ENCODE measurements around the gene MT1X.
"Not testable (repeated sequence)": the region's sequence is repeated elsewhere in the genome, so short reads cannot be mapped to it uniquely, and the experiment has no call there.

Gene MT1X

DNA sequence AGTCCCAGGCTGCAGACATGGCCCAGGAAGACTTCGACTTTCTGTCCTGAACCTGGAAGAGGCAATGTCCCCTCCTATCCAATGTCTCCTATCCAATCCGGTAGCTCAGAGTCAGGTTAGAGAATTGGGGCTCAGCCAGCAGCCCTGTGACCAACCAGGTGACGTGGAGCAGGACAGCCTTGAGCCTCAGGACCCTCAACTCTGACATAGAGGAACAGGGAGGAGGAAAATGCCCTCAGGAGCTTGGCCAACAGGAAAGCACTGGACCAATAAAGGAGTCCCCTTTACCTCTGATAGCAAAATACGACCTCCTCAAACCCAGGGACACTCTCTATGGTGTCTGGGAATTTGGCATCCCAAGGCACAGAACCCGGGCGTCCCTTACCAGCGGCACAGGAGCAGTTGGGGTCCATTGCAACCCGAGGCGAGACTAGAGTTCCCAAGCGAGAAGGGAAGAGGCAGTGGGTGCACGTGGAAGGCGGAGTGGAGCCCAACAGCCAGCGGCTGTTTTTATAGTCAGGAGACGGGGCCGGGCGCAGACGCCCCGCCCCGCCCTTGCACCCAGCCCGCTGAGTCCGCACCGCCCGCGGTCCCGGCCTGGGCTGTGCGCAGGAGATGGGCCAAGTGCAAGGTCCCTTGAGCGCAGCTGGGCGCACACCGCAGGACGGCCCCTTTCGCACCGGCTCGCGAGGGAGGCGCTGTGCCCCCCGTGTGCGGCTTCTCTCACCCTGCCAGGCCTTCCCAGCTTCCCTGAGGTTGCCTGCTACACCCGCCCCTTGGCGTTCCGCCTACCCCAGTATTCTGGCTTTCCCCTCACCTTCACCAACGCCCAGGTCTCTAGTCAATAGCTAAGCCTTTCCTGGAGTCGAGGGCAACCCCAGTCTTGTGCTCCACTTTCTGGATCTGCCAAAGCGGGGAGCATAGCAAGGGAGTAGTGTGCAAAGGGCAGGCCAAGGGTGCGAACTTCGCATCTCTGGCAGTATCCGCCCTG, 14.4 kb upstream of the MT1X start, which contains the start of gene MT1G:
Gene MT1G (minus strand): TSS at position 485 of the 991 bp plus-strand sequence. CDS start 72 bp downstream, at position 413.
- TF ChIP-seq, protein P1, sequence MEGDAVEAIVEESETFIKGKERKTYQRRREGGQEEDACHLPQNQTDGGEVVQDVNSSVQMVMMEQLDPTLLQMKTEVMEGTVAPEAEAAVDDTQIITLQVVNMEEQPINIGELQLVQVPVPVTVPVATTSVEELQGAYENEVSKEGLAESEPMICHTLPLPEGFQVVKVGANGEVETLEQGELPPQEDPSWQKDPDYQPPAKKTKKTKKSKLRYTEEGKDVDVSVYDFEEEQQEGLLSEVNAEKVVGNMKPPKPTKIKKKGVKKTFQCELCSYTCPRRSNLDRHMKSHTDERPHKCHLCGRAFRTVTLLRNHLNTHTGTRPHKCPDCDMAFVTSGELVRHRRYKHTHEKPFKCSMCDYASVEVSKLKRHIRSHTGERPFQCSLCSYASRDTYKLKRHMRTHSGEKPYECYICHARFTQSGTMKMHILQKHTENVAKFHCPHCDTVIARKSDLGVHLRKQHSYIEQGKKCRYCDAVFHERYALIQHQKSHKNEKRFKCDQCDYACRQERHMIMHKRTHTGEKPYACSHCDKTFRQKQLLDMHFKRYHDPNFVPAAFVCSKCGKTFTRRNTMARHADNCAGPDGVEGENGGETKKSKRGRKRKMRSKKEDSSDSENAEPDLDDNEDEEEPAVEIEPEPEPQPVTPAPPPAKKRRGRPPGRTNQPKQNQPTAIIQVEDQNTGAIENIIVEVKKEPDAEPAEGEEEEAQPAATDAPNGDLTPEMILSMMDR (conservative IDR thresholded peaks at IDR 0.05; ENCODE audit: low read depth, low read length), result no peak
- no peak within 1 kb of the TSS for H3K4me3 ChIP-seq (ENCODE audit: low read length)
- no peak for DNase-seq (ENCODE audit: low read depth)

DNA sequence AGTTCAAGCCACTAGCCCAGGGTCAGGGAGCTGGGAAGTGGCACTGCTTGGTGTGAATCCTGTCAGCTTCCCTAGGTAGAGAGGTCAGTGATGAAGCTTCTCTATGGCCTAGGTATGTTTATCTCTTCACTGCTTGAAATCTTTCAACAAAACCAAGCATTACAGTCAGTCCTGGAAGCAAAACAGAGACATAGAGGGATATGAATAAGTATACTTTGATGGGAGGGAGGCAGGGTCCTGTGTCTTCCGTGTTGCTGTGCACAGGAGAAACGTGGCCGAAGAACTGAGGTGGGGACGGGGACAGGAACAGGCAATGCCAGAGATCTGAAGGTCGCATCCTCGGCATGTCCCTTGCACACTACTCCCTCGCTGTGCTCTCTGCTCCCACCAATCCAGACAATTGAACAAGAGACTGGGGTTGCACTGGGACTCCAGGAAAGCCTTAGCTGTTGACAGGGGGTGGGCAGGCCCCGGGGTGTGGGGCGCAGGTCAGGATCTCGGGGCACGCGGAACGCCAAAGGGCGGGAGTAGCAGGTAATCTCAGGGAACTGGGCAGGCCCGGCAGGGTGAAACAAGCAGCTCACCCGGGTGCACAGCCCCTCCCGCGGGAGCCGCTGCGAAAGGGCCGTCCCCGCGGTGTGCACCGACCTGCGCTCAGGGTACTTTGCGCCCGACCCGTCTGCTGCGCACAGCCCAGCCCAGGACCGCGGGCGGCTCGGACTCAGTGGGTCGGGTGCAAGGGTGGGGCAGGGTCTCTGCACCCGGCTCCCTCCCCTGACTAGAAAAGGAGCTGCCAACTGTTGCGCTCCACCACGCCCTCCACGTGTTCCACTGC, 13.0 kb upstream of the MT1X start, which contains the start of gene MT1H:
Gene MT1H (plus strand): TSS at position 810 of the 835 bp plus-strand sequence. CDS start 71 bp downstream, outside the sequence.
- DNase-seq (ENCODE audit: low read depth), result no peak

DNA sequence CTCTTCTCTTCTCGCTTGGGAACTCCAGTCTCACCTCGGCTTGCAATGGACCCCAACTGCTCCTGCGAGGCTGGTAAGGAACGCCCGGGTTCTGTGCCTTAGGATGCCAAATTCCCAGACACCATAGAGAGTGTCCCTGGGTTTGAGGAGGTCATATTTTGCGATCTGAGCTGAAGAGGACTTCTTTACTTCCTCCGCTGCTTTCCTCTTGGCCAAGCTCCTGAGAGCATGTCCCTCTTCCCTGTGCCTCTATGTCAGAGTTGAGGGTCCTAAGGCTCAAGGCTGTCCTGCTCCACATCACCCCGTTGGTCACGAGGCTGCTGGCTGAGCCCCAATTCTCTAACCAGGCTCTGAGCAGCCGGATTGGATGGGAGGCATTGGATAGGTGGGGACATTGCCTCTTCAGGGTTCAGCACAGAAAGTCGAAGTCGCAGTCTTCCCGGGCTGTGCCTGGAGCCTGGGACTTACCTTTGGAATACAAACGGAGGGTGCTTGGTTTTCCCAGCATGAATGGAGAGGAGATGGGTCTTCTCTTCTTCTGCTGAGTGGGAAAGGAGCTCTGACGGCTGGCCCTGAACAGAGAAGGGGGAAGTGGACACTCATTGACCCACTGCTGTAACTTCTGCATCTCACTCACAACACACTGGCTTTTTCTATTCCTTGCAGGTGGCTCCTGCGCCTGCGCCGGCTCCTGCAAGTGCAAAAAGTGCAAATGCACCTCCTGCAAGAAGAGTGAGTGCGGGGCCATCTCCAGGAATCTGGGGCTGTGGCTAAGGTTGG, 12.2 kb upstream of the MT1X start:
- H3K4me3 ChIP-seq (ENCODE audit: low read length), result no peak overlapping the region
- TF ChIP-seq, protein P1 (conservative IDR thresholded peaks at IDR 0.05; ENCODE audit: low read depth, low read length), result no peak
- DNase-seq (ENCODE audit: low read depth), result no peak

More for the DNA sequence above, 13.0 kb upstream of the MT1X start, which contains the start of gene MT1H:
- TF ChIP-seq, protein P1 (conservative IDR thresholded peaks at IDR 0.05; ENCODE audit: low read depth, low read length), result no peak
- H3K4me3 ChIP-seq (ENCODE audit: low read length), result no peak within 1 kb of the TSS

DNA sequence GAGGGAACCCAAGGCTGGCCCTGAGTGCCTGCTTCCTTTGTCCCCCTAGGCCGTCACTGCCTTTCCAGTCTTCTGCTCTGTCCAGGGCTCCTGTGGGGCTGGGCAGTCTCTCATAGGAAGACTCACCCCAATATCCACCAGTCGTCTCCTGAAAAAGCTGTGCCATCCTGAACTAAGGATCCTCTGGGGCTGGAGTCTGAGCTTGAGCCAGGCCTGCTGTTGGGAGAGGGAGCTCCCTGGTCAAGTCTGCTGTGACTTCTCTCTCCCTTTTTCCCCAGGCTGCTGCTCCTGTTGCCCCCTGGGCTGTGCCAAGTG, 11.7 kb upstream of the MT1X start:
- no peak for DNase-seq (ENCODE audit: low read depth)
- TF ChIP-seq, protein P1 (conservative IDR thresholded peaks at IDR 0.05; ENCODE audit: low read depth, low read length), result no peak

DNA sequence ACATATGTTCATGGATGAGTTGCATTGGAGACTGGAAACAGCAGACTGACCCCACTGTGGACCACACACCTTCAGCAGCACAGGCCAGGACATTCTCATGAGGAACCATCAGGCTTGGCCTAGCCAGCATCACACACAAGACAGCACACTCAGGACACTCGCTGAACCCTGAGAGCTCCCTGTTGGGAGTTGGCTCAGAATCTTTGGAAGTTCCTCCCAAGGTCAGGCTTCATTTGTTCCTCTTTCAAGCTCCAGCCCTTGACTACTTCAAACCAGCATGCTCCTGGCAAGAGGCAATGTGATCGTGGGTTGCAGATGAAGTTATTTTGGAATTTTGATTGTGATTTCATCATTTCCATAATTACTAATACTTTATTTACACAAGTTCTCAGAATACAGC, 10.6 kb upstream of the MT1X start:
- not testable (repeated sequence) for H3K4me3 ChIP-seq (ENCODE audit: low read length); DNase-seq (ENCODE audit: low read depth)

More for the DNA sequence above, 11.7 kb upstream of the MT1X start:
- H3K4me3 ChIP-seq (ENCODE audit: low read length), result no peak overlapping the region

DNA sequence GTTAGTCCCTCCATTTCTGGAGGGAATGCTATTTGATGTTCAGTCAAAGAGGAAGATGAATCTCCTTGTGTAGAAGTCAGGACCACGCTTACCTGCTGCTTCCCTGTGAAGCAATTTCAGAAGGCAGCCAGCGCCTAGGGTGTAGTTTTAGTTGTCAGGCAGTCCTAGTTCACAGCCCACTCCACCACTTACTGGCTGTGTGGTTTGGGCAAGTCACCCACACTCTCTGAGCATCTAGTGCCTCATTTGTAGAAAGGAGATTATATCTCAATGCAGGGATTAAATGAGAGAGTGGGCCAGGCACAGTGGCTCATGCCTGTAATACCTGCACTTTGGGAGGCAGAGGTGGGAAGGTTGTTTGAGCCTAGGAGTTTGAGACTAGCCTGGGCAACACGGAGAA, 10.1 kb upstream of the MT1X start:
- H3K4me3 ChIP-seq (ENCODE audit: low read length); DNase-seq (ENCODE audit: low read depth): not testable (repeated sequence)

DNA sequence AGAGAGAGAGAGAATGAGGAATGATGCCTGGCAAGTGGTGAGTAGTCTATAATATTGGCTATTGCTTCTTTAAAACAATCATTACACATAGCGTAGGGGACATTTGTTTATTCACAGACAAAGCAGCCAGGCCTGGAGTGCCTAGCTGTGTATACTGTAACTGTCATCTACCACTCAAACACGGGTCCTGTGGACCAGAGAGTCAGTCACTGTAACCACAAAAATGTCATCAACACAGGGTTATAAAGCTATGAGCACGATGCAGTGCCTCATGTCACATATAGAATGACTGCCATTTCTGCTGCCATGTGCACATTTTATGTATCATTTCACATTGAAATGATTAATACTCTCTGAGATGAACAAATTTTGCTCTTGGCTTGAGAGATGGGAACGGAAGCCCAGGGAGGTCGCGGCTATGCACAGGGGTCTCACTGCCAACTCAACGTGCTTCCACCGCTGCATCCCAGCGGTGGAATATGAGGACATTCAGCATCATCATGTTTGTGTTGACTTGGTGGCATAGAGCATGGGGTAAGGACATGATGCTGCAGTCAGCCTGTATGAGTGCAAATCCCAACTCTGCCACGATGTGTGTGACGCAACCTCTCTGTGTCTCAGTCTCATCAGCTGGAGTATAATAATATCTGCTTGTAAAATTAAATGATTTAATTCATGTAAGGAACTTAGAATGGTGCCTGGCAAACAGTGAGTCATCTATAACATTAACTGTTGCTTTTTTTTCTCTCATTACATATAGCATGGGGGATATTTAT, 9.3 kb upstream of the MT1X start:
- no peak overlapping the region for H3K4me3 ChIP-seq (ENCODE audit: low read length)
- TF ChIP-seq, protein P1 (conservative IDR thresholded peaks at IDR 0.05; ENCODE audit: low read depth, low read length), result no peak
- DNase-seq (ENCODE audit: low read depth), result no peak

Measured in retinal pigment epithelial cell (primary cell).